OCI-LY3 (cell line): ENCODE data around the gene CDKL2.

Experiments used
- EZH2phosphoT487 ChIP-seq: fragments of 200-600 bp; shearing (Covaris generic); IDR thresholded peaks from 2 replicates; pipeline ENCODE4 v1.6.1; 2018; ENCODE audit warnings: antibody characterized with exemption, mixed run types, low read depth
- TF ChIP-seq, protein P1 (sequence below): fragments of 200-600, 300-600 bp; sonication (generic); IDR thresholded peaks from 2 replicates; pipeline ENCODE4 v1.5.1; 2014; ENCODE audit warnings: antibody characterized with exemption, low read length, low read depth

- TF ChIP-seq, protein P1, sequence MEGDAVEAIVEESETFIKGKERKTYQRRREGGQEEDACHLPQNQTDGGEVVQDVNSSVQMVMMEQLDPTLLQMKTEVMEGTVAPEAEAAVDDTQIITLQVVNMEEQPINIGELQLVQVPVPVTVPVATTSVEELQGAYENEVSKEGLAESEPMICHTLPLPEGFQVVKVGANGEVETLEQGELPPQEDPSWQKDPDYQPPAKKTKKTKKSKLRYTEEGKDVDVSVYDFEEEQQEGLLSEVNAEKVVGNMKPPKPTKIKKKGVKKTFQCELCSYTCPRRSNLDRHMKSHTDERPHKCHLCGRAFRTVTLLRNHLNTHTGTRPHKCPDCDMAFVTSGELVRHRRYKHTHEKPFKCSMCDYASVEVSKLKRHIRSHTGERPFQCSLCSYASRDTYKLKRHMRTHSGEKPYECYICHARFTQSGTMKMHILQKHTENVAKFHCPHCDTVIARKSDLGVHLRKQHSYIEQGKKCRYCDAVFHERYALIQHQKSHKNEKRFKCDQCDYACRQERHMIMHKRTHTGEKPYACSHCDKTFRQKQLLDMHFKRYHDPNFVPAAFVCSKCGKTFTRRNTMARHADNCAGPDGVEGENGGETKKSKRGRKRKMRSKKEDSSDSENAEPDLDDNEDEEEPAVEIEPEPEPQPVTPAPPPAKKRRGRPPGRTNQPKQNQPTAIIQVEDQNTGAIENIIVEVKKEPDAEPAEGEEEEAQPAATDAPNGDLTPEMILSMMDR = no peak
- TF ChIP-seq EZH2phosphoT487 = no peak
These were observed 64.8 kb downstream of the CDKL2 start for GRCh38 chr4:75565481-75565880.
